Heart right ventricle (tissue), 16 donors: ENCODE data around the gene SORCS3. TPM values are rescaled to one million over a fixed set of nuclear protein-coding genes. Genes with fewer than 3 reads are reported as not detected.

Experiments used
- ATAC-seq, 8 donors: fragments of 200-7000 bp; cut with Tn5 transposase; one replicate each; pipeline ENCODE4 v1.9.1; 2020; ENCODE audit warnings: mild to moderate bottlenecking in 8 of 8, moderate library complexity in 8 of 8, moderate number of reproducible peaks in 1 of 8
- DNase-seq, 2 donors: peaks; one replicate each; pipeline ENCODE4 v3.0.0-alpha.2; 2020
- H3K27ac ChIP-seq, 10 donors: fragments of 200-600 bp; sonication (generic) in 2 of 10; one replicate each; pipeline versions ENCODE4 v1.5.0 to v1.8.0; 2020 to 2022; ENCODE audit warnings: mild to moderate bottlenecking in 3 of 10
- H3K27me3 ChIP-seq, 7 donors: fragments of 200-600 bp; one replicate each; pipeline ENCODE4 v1.8.0; 2021 to 2022; ENCODE audit warnings: mild to moderate bottlenecking in 2 of 7
- H3K36me3 ChIP-seq, 9 donors: fragments of 200-600 bp; sonication (generic) in 1 of 9; one replicate each; pipeline versions ENCODE4 v1.5.0 to v1.8.0; 2020 to 2022; ENCODE audit warnings: mild to moderate bottlenecking in 2 of 9
- H3K4me1 ChIP-seq, 9 donors: fragments of 200-600 bp; sonication (generic) in 1 of 9; one replicate each; pipeline versions ENCODE4 v1.5.0 to v1.8.0; 2020 to 2022; ENCODE audit warnings: mild to moderate bottlenecking in 4 of 9
- H3K4me3 ChIP-seq, 10 donors: fragments of 200-600 bp; sonication (generic) in 2 of 10; one replicate each; pipeline versions ENCODE4 v1.5.0 to v1.8.0; 2020 to 2022; ENCODE audit warnings: mild to moderate bottlenecking in 7 of 10, moderate library complexity in 2 of 10
- H3K9me3 ChIP-seq, 11 donors: fragments of 200-600 bp in 10 of 11; sonication (generic) in 2 of 11; one replicate each; pipeline versions ENCODE4 v1.5.0 to v1.8.0; 2013 to 2022; ENCODE audit warnings: mild to moderate bottlenecking in 2 of 11, control low read depth in 1 of 11, moderate library complexity in 1 of 11
- CTCF ChIP-seq, 9 donors: fragments of 200-600 bp; sonication (generic) in 2 of 9; IDR thresholded peaks; one replicate each; pipeline versions ENCODE4 v1.5.0 to v1.8.0; 2021 to 2022; ENCODE audit warnings: antibody characterized with exemption in 9 of 9, mild to moderate bottlenecking in 5 of 9, moderate library complexity in 1 of 9
- WGBS, 2 donors: extraction: QIAGEN DNeasy Blood & Tissue Kit; methylation state at CpG; one replicate each; pipeline ENCODE4 v1.1.7; 2013; ENCODE audit warnings: inconsistent platforms in 1 of 2; 5-methylcytosine and 5-hydroxymethylcytosine counted together
- intact Hi-C, 10 donors: fragments of 100-400 bp; cut with DNase I; formaldehyde crosslinking; loops; one replicate each; pipeline versions ENCODE4 v1.11.1 to v1.14.2; 2022
- long read RNA-seq, 3 donors: library from polyadenylated mRNA; unstranded; transcript quantifications; one replicate each; pipeline ENCODE4 v2.0.0, GENCODE V29; 2020 to 2021
- polyA plus RNA-seq, 2 donors: library from polyadenylated mRNA; stranded (reverse); fragments of 200-250 nt; gene quantifications; one replicate each; pipeline ENCODE4 v1.2.3, GENCODE V29; 2013
- total RNA-seq, 10 donors: library from RNA; stranded (reverse); fragmentation: NEBNext Ultra II Directional in 3 of 10; extraction: Animal tissue kit (Norgen Biotek cat#: 25700) in 3 of 10; gene quantifications; one replicate each; pipeline versions ENCODE4 v1.2.1 to v1.2.4, GENCODE V29; 2021 to 2023
- donor health status: Arrhythmogenic right ventricular cardiomyopathy.
- donor health status: ischemic (EF 13 %, LVEDD 7.1; RV severe dilation, severe dysfunction).
- donor health status: healthy with polysubstance abuse.
- donor health status: DM: no; HTN: yes; CAD: no.
- donor health status: DM: no; HTN: no; CAD: no.
- donor health status: ischemic (EF 25% LVEDD 6.9; RV normal size, moderate dysfunction).
- donor health status: ischemic (EF 25% LVEDD 5.7; RV mildly dilated, moderate dysfunction).
- donor health status: healthy.
- donor health status: DM: yes; HTN: yes; CAD: no.
- donor health status: Ischemic cardiomyopathy.
- donor health status: ischemic (EF 35%, LVEDD 5.7; RV mildly dilated, moderate dysfunction).
- donor health status: nonischemic (EF 11% LVEDD 7.7; RV severe dilation, severe dysfunction).
- donor health status: DM: yes; HTN: yes; CAD: no.
- donor health status: PGD.
- donor health status: ischemic (EF 29% LVEDD 5.4; RV normal size, mild dysfunction).
- donor health status: nonischemic (EF 23%, LVEDD 6.1; RV moderate dilation, normal function).

Gene SORCS3
- total RNA-seq (under 1 TPM in 6 of 10 donors, not detected in 4; 0.04 to 0.09 (median 0.05) TPM), polyA plus RNA-seq (under 1 TPM; 0.01 to 0.07 TPM)
- long read RNA-seq, donor 1 = 0 reads
- long read RNA-seq, donor 2 = 0 reads
- long read RNA-seq, donor 3 = 0 reads

GRCh38 chr10:104641187-104641936 lies at the start of gene SORCS3:
SORCS3 (plus strand) TSS chr10:104641290.
- no peaks in the 10 kb centered on the region for H3K9me3 ChIP-seq
- no peaks in the 10 kb centered on the region for H3K36me3 ChIP-seq
- TF ChIP-seq CTCF (IDR thresholded peaks at IDR 0.05) = no peak
- peak within 1 kb of the TSS in 8 of 10 donors; percentile 10 to 33 (median 19) for H3K4me3 ChIP-seq
- WGBS, 2 donors = 1% methylated on average over 90 to 96 of the region's 96 CpGs
- peaks cover 10 to 98% (median 95%) of the 10 kb centered on the region in 7 donors for H3K27me3 ChIP-seq
- peaks cover 0 to 23% (median 8%) of the 10 kb centered on the region in 9 donors for H3K4me1 ChIP-seq
- intact Hi-C loops = loop anchor here in 7 of 10 donors (5.0 to 10.0 kb wide), 2 partner anchors 281 to 283 kb away; no protein-coding TSS in a partner anchor
- no peak for ATAC-seq
- DNase-seq = no peak
- no peak within 1 kb of the TSS for H3K27ac ChIP-seq

DNA sequence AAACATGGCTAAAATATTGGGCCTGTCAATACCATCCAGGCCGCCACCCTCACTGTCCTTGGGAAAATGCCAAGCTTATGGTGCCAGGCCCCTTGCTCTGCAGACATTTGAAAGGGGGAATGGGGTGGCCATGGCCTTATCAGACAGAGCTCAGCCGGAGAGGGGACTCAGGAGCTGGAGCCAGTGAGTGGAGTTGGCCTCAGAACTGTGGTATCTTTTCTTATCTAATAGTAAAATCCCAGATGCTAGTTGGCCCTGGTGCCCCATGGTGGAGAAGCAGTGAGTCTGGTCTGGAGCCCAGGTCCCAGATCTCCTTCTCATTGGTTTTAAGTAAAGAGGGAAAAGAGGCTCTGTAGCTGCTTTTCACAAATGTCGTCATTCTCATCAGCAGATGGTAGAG lies 49.6 kb upstream of the SORCS3 start:
- ATAC-seq (no peak), DNase-seq (no peak)
- no peaks in the 10 kb centered on the region for H3K9me3 ChIP-seq
- no peak overlapping the region for H3K27ac ChIP-seq
- WGBS, 2 donors = 72% methylated on average over 3 of the region's 3 CpGs
- H3K4me3 ChIP-seq = no peak overlapping the region
- H3K36me3 ChIP-seq = no peaks in the 10 kb centered on the region
- intact Hi-C loops = no loop called here
- no peak for TF ChIP-seq CTCF (IDR thresholded peaks at IDR 0.05)
- H3K27me3 ChIP-seq = peaks cover 0 to 31% (median 11%) of the 10 kb centered on the region in 7 donors
- no peaks in the 10 kb centered on the region for H3K4me1 ChIP-seq

DNA sequence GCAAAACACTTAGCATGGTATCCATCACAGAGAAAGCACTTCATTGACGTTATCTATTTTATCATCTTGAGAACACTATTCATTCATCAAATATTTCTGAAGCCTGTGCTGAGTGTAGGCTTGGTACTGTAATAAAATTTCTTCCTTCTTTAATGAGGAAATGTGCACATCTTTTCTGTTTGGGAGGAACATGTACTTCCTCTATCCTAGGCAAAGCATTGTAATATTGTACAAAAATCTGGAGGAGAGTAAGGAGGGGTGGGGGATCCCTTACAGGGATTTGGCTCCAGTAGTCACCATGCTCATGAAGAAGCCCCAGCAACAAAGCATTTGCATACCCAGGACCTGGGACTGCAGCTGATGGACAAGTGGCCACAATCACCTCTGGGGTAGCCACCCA lies 39.9 kb upstream of the SORCS3 start:
- Histone ChIP-seq H3K36me3 (no peaks in the 10 kb centered on the region), H3K4me1 (peaks cover 0 to 6% (median 0%) of the 10 kb centered on the region in 9 donors), H3K27me3 (peaks cover 0 to 30% (median 12%) of the 10 kb centered on the region in 7 donors), H3K4me3 (no peak overlapping the region), H3K9me3 (no peaks in the 10 kb centered on the region), H3K27ac (no peak overlapping the region)
- DNase-seq (no peak), ATAC-seq (no peak)
- intact Hi-C loops = no loop called here
- TF ChIP-seq CTCF (IDR thresholded peaks at IDR 0.05) = no peak
- 47 to 74% methylated on average over 1 of the region's 1 CpG for WGBS, 2 donors

- peaks cover 0 to 4% (median 1%) of the 10 kb centered on the region in 7 donors for H3K27me3 ChIP-seq
- peaks cover 0 to 37% (median 9%) of the 10 kb centered on the region in 11 donors for H3K9me3 ChIP-seq
- DNase-seq (no peak), ATAC-seq (no peak)
- H3K4me3 ChIP-seq = no peak overlapping the region
- no peaks in the 10 kb centered on the region for H3K4me1 ChIP-seq
- no peak for TF ChIP-seq CTCF (IDR thresholded peaks at IDR 0.05)
- intact Hi-C loops = no loop called here
- WGBS, 2 donors = 64 to 75% methylated on average over 7 of the region's 7 CpGs
- H3K36me3 ChIP-seq = no peaks in the 10 kb centered on the region
- peak overlapping the region in 1 of 10 donors; percentile 30 for H3K27ac ChIP-seq
Measured at GRCh38 chr10:104608091-104608828, 32.8 kb upstream of the SORCS3 start.
